MG63 (cell line): ENCODE measurements around the gene RPE65. TPM values are rescaled to one million over a fixed set of nuclear protein-coding genes. Genes with fewer than 3 reads are reported as not detected.
"Not testable (repeated sequence)": the region's sequence is repeated elsewhere in the genome, so short reads cannot be mapped to it uniquely, and the experiment has no call there.

Experiments used
- DNase-seq: peaks from one replicate; pipeline ENCODE4 v3.0.0-alpha.2; 2020
- H3K27me3 ChIP-seq: fragments of 250-450 bp; sonication (Bioruptor Pico); 2 replicates; pipeline ENCODE4 v1.5.1; 2020; ENCODE audit warnings: mild to moderate bottlenecking, moderate library complexity
- H3K36me3 ChIP-seq: fragments of 250-450 bp; sonication (Bioruptor Pico); 2 replicates; pipeline ENCODE4 v1.5.1; 2020; ENCODE audit warnings: mild to moderate bottlenecking, moderate library complexity
- H3K4me3 ChIP-seq: fragments of 250-450 bp; sonication (Bioruptor Pico); 2 replicates; pipeline ENCODE4 v1.5.1; 2020; ENCODE audit warnings: mild to moderate bottlenecking, moderate library complexity
- H3K9me3 ChIP-seq: fragments of 250-450 bp; sonication (Bioruptor Pico); 2 replicates; pipeline ENCODE4 v1.5.1; 2020; ENCODE audit warnings: mild to moderate bottlenecking, moderate library complexity
- total RNA-seq: library from RNA; depleted of rRNA; stranded (reverse); fragments of >200 nt; shearing (Covaris generic); gene quantifications from 2 replicates; pipeline ENCODE4 v1.2.3, GENCODE V29; 2014; ENCODE audit warnings: low replicate concordance; rRNA removed

The RPE65 gene
- total RNA-seq, 1 experiment from 2014 or later, result not detected

DNA sequence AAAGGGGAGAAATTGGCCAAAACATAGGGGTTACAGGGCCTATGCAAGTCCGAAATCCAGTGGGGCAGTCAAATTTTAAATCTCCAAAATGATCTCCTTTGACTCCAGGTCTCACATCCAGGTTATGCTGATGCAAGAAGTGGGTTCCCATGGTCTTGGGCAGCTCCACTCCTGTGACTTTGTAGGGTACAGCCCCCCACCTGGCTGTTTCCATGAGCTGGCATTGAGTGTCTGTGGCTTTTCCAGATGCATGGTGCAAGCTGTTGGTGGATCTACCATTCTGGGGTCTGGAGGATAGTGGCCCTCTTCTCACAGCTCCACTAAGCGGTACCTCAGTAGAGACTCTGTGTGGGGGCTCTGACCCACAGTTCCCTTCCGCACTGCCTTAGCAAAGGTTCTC is 54.2 kb downstream of the RPE65 start:
- not testable (repeated sequence) for H3K4me3 ChIP-seq, H3K36me3 ChIP-seq

DNA sequence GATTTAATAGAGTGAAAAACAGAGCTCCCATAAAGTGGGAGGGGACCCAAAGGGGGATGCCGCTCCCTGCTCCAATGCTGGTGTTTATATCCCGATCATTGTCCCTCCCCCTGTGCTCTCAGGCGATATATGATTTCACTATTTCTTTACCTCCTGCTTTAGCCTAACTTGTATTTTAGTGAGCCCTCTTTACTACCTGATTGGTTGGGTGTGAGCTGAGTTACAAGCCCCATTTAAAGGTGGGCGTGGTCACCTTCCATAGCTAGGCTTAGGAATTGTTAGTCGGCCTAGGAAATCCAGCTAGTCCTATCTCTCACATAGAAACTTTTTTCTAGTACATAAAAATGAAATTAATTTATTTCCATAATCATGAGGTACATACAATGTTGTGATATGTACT is 57.3 kb downstream of the RPE65 start:
- DNase-seq, H3K27me3 ChIP-seq, H3K36me3 ChIP-seq, H3K4me3 ChIP-seq, H3K9me3 ChIP-seq: not testable (repeated sequence)

More for the DNA sequence above, 54.2 kb downstream of the RPE65 start:
- not testable (repeated sequence) for H3K27me3 ChIP-seq, DNase-seq, H3K9me3 ChIP-seq

DNA sequence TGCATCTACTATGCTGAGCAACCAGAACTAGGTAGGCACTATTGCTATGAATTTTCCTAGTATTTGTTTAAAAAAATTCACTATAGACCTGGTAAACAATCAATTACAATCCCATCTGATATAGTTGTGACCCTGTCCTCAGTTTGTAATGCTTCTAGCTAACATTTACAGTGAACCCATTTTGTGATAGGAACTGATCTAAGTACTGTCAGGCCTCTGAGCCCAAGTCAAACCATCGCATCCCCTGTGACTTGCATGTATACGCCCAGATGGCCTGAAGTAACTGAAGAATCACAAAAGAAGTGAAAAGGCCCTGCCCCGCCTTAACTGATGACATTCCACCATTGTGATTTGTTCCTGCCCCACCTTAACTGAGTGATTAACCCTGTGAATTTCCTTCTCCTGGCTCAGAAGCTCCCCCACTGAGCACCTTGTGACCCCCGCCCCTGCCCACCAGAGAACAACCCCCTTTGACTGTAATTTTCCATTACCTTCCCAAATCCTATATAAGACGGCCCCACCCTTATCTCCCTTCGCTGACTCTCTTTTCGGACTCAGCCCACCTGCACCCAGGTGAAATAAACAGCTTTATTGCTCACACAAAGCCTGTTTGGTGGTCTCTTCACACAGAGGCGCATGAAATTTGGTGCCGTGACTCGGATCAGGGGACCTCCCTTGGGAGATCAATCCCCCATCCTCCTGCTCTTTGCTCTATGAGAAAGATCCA is 63.8 kb downstream of the RPE65 start:
- not testable (repeated sequence) for H3K4me3 ChIP-seq, H3K9me3 ChIP-seq, H3K27me3 ChIP-seq, H3K36me3 ChIP-seq, DNase-seq

DNA sequence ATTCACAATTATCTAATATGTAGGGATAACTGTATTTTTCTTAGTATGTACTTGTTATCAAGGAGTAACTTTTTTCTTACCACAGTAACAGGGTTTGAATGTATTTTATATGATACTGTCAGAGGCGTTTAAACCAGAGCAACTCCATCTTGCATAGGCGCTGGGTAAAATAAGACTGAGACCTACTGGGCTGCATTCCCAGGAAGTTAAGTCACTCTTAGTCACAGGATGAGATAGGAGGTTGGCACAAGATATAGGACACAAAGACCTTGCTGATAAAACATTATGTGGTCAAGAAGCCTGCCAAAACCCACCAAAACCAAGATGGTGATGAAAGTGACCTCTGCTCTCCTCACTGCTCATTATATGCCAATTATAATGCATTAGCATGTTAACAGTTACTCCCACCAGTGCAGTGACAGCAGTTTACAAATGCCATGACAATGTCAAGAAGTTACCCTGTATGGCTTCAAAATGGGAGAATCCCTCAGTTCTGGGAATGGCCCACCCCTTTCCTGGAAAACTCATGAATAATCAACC is 64.8 kb downstream of the RPE65 start:
- Histone ChIP-seq H3K4me3 (no peak overlapping the region), H3K9me3 (no peaks in the 10 kb centered on the region), H3K27me3 (no peaks in the 10 kb centered on the region), H3K36me3 (no peaks in the 10 kb centered on the region)
- peak; percentile 70 for DNase-seq

DNA sequence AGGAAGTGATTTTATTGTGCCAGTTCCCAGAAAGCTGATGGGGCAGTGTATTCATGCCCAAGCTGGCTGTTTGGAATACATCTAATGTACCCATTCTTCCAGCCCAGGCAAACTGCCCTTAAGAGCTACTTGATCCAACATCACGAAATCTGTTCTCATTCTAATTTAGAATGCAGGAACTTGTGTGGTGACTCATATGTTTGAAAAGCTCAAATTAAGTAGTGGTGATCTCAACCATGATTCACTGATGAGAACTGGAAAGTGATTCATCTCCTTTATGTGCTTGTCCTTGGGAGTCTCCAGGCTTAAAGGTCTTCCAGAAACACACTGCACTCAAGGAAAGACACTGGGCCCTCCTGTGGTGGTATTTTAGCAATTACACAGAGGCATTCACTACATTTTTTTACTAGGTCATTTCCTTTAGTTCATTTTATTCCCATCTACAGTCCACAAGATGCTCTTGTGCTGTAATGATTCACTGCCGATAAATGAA is 65.4 kb downstream of the RPE65 start:
- peaks cover 4% of the 10 kb centered on the region; the same call in 1 of the 2 replicates for H3K9me3 ChIP-seq
- DNase-seq, result peak; percentile 80
- no peaks in the 10 kb centered on the region for H3K27me3 ChIP-seq
- H3K4me3 ChIP-seq, result no peak overlapping the region
- H3K36me3 ChIP-seq, result no peaks in the 10 kb centered on the region

DNA sequence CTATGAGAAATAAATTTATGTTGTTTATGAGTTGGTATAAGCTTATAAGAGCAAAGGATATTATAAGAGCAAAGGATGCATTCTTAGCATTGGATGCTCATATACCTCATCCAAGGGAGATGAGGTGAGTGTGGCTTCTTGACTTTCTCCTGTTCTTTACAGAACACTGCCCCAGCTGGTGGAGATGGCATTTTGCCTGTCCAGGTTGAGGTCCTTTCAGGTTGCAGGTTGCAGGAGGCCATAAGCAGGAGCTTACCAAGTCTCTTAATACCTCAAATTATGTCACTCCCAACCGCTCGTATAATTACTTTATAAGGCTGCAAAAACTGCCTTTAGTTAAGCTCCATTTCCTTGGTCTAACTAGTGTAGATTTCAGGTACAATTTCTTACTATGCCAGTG is 66.7 kb downstream of the RPE65 start:
- no peaks in the 10 kb centered on the region for H3K36me3 ChIP-seq
- peaks cover 4% of the 10 kb centered on the region; the same call in 1 of the 2 replicates for H3K9me3 ChIP-seq
- no peaks in the 10 kb centered on the region for H3K27me3 ChIP-seq
- H3K4me3 ChIP-seq, result no peak overlapping the region
- no peak for DNase-seq

DNA sequence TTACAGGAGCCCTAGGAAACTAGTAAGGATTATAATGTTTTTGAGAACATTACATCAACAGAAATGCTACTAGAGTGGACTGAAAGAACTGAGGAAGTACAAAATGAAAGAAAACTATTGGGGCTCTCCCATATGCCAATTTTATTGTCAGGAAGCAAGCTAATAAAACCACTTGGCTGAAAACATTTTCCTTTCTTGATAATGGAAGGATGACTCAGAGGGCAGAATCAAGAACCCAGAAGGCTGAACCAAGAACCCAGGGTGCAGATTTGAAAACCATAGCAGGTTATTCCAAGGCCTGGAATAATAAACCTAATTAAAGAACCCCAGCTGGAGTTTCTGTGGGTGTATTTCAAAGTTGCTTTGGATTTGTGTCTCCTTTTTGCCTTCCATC is 70.7 kb downstream of the RPE65 start:
- Histone ChIP-seq H3K4me3 (no peak overlapping the region), H3K9me3 (peaks cover 4% of the 10 kb centered on the region; the same call in 1 of the 2 replicates), H3K27me3 (no peaks in the 10 kb centered on the region), H3K36me3 (no peaks in the 10 kb centered on the region)
- no peak for DNase-seq

Other genes with a start within 250 kb of the RPE65 start
- gene WLS, start 217.4 kb downstream of the RPE65 start, total RNA-seq, result 25.4 and 32.4 TPM in 2 replicates
- gene DEPDC1, start 47.1 kb upstream of the RPE65 start, total RNA-seq, result 36.5 and 47.4 TPM in 2 replicates